Colonic mucosa (tissue), 4 donors: Measurements from ENCODE around the gene ARAP3. TPM values are rescaled to one million over a fixed set of nuclear protein-coding genes. Genes with fewer than 3 reads are reported as not detected.

Experiments
- DNase-seq: peaks from one replicate; pipeline ENCODE4 v3.0.0-alpha.2; 2020
- H3K27ac ChIP-seq: fragments of 200-600 bp; one replicate; pipeline ENCODE4 v1.8.0; 2021
- H3K27me3 ChIP-seq: fragments of 200-600 bp; one replicate; pipeline ENCODE4 v1.8.0; 2021
- H3K36me3 ChIP-seq: fragments of 200-600 bp; one replicate; pipeline ENCODE4 v1.8.0; 2021
- H3K4me1 ChIP-seq: fragments of 200-600 bp; one replicate; pipeline ENCODE4 v1.8.0; 2021; ENCODE audit warnings: mild to moderate bottlenecking
- H3K4me3 ChIP-seq: fragments of 200-600 bp; one replicate; pipeline ENCODE4 v1.8.0; 2021
- H3K9ac ChIP-seq, 2 donors: one replicate each; pipeline ENCODE4 v1.7.0; 2013; ENCODE audit warnings: control low read depth in 2 of 2, low read depth in 2 of 2, low read length in 2 of 2
- H3K9me3 ChIP-seq: fragments of 200-600 bp; one replicate; pipeline ENCODE4 v1.8.0; 2021
- intact Hi-C: fragments of 100-400 bp; cut with DNase I; formaldehyde crosslinking; loops from one replicate; pipeline ENCODE4 v1.14.1; 2022
- total RNA-seq, 2 donors: library from RNA; stranded (reverse); fragmentation: NEBNext Ultra II Directional in 1 of 2; extraction: Animal tissue kit (Norgen Biotek cat#: 25700) in 1 of 2; gene quantifications; one replicate each; pipeline ENCODE4 v1.2.1, GENCODE V29; 2021
- TF ChIP-seq, protein P1 (sequence below): fragments of 200-600 bp; IDR thresholded peaks from one replicate; pipeline ENCODE4 v1.8.0; 2022; ENCODE audit warnings: antibody characterized with exemption, mild to moderate bottlenecking
- donor health status: healthy.
- donor health status: DM: no; HTN: no; CAD: no.
- donor health status: DM: no; HTN: no; CAD: no.

The ARAP3 gene
- total RNA-seq, 2 donors from 2014 or later, result 5.1 to 15.4 TPM

- Histone ChIP-seq H3K27me3 (no peaks in the 10 kb centered on the region), H3K9ac (no peak overlapping the region), H3K9me3 (no peaks in the 10 kb centered on the region), H3K27ac (no peak overlapping the region), H3K36me3 (no peaks in the 10 kb centered on the region), H3K4me1 (no peaks in the 10 kb centered on the region), H3K4me3 (peak overlapping the region; percentile 24)
- TF ChIP-seq, protein P1, sequence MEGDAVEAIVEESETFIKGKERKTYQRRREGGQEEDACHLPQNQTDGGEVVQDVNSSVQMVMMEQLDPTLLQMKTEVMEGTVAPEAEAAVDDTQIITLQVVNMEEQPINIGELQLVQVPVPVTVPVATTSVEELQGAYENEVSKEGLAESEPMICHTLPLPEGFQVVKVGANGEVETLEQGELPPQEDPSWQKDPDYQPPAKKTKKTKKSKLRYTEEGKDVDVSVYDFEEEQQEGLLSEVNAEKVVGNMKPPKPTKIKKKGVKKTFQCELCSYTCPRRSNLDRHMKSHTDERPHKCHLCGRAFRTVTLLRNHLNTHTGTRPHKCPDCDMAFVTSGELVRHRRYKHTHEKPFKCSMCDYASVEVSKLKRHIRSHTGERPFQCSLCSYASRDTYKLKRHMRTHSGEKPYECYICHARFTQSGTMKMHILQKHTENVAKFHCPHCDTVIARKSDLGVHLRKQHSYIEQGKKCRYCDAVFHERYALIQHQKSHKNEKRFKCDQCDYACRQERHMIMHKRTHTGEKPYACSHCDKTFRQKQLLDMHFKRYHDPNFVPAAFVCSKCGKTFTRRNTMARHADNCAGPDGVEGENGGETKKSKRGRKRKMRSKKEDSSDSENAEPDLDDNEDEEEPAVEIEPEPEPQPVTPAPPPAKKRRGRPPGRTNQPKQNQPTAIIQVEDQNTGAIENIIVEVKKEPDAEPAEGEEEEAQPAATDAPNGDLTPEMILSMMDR, result no peak
- no peak for DNase-seq
- intact Hi-C loops, result loop anchor here (2.0 kb wide), 1 partner anchor 268 kb away; no protein-coding TSS in a partner anchor
Measured at GRCh38 chr5:141692533-141692888, 10.5 kb upstream of the ARAP3 start.

GRCh38 chr5:141691867-141692532 is 10.0 kb upstream of the ARAP3 start:
- H3K4me1 ChIP-seq, result no peaks in the 10 kb centered on the region
- no peaks in the 10 kb centered on the region for H3K9me3 ChIP-seq
- no peak overlapping the region for H3K27ac ChIP-seq
- TF ChIP-seq, protein P1, result peak; percentile 99
- H3K27me3 ChIP-seq, result no peaks in the 10 kb centered on the region
- peak; percentile 90 for DNase-seq
- H3K36me3 ChIP-seq, result no peaks in the 10 kb centered on the region
- no peak overlapping the region for H3K9ac ChIP-seq
- intact Hi-C loops, result loop anchor here (2.0 kb wide), 1 partner anchor 269 kb away; no protein-coding TSS in a partner anchor
- H3K4me3 ChIP-seq, result peak overlapping the region; percentile 24

DNA sequence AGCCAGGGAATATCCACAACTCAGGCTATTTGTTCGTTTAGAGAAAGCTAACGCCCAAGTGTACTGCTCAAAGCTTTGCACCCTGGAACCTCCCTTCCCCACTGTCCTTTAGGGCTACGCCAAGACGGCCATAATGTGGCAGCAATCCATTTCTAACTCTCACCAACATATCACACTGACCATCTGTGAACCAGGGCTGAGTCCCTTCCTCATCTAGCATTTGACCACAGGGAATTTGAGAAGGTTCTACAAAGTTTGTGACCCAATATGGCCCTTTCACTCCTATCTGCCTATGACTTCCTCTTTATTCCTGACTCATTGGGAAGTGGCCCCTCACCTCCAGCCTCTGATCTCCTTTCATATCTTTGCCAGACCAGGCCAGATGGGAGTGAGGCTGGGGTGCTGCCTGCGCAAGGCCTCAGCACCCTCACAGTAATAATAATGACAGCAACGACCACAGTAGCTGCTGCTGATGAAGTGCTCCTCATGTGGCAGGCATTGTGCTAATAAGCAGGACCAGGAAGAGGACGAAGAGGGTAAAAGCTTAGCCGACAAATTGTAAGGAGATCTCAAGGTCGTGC is 9.3 kb upstream of the ARAP3 start:
- TF ChIP-seq, protein P1, result no peak
- Histone ChIP-seq H3K4me1 (no peaks in the 10 kb centered on the region), H3K4me3 (no peak overlapping the region), H3K9ac (no peak overlapping the region), H3K27ac (no peak overlapping the region), H3K9me3 (no peaks in the 10 kb centered on the region), H3K27me3 (no peaks in the 10 kb centered on the region), H3K36me3 (no peaks in the 10 kb centered on the region)
- intact Hi-C loops, result no loop called here
- DNase-seq, result no peak

DNA sequence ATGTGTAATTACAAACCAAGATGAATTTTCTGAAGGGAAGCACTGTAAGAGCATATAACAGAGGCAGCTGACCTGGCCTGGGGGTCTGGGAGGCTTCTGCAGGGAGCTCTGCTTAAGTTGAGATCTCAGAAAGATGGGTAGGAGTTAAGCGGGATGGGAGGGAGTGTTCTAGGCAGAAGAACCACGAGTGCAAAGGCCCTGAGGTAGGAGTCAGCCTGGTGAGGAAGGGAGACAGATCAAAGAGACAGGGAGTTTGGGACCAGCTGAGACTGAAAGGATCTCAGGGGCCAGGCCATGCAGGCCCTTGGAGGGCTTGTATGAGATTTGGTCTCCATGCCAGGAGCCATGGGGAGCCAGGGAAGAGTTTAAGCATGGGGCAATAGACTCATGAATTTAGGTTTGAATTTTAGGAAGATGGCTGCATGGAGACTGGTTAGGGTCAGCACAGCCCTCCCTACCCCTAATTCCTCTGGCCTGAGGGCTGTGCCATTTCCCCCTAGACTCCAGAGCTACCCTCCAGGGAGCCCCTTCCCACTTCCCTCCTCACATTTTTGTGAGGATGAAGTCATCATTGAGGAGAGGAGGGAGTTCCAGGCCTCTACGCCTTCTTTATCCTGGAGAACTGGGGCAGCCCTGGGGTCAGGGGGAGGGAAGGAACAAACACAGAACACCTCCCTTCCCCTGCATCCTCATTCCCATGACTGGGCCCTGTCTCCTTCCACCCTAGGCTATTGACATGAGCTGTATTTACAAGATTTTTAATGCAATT is 4.8 kb upstream of the ARAP3 start:
- Histone ChIP-seq H3K36me3 (no peaks in the 10 kb centered on the region), H3K4me3 (no peak overlapping the region), H3K4me1 (no peaks in the 10 kb centered on the region), H3K27me3 (no peaks in the 10 kb centered on the region), H3K9ac (no peak overlapping the region), H3K9me3 (no peaks in the 10 kb centered on the region), H3K27ac (no peak overlapping the region)
- TF ChIP-seq, protein P1, result no peak
- no peak for DNase-seq
- intact Hi-C loops, result no loop called here

DNA sequence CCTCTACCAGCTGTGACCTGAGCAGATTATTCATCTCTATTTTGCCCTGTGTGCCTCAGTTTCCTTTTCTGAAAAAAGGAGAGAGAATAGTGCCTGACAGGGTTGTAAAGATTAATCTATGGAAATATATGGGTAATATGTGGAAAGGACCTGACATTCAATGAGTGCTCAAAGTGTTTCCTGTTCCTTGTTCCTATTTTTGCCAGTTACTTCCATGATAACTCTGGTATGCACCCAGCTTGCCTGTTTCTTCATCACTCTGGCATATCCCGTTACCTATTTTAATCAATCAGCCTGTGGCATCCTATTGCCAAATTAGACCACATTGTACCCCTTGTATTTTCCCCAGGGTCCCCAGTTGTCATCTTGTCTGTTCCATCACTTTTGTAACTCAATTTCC is 3.6 kb upstream of the ARAP3 start:
- Histone ChIP-seq H3K9ac (no peak overlapping the region), H3K36me3 (no peaks in the 10 kb centered on the region), H3K27ac (no peak overlapping the region), H3K4me3 (no peak overlapping the region), H3K27me3 (no peaks in the 10 kb centered on the region), H3K9me3 (no peaks in the 10 kb centered on the region), H3K4me1 (peaks cover 3% of the 10 kb centered on the region)
- no peak for DNase-seq
- TF ChIP-seq, protein P1, result no peak
- intact Hi-C loops, result no loop called here
